C4-2B (cell line): ENCODE measurements around the gene PCDHB13.
"Not testable (repeated sequence)": the region's sequence is repeated elsewhere in the genome, so short reads cannot be mapped to it uniquely, and the experiment has no call there.

Experiments used
- H3K27ac ChIP-seq: fragments of 450-650 bp; 2 replicates; pipeline ENCODE4 v1.5.1; 2017
- ZFX ChIP-seq: fragments of 450-650 bp; IDR thresholded peaks from 2 replicates; pipeline ENCODE4 v1.6.1; 2017
- TF ChIP-seq, protein P1 (sequence below): fragments of 450-650 bp; conservative IDR thresholded peaks from 2 replicates; pipeline ENCODE4 v1.5.1; 2017; ENCODE audit warnings: mild to moderate bottlenecking

Gene PCDHB13

DNA sequence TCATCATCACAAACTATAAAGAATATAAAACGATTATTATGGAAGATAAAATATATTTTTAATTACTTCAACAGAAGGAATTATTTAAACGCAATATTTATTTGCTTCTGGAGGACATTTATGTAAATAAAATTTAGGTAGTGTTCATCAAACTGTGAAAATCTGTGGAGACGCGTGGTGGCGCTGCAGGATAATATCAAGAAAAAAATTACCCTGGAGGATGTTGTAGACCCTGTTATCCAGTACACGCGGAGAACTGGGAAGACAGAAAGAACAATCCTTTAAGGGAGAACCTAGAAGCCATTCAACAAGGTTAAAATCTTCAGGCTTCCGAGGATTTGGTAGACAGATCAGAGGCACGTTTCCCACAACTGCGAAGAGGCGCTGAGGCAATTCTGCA, 5.2 kb upstream of the PCDHB13 start, which contains the start of gene PCDHB12:
PCDHB12 (plus strand) TSS at position 242 of the 400 bp plus-strand sequence. CDS start 189 bp downstream, outside the sequence.
- TF ChIP-seq, protein P1, sequence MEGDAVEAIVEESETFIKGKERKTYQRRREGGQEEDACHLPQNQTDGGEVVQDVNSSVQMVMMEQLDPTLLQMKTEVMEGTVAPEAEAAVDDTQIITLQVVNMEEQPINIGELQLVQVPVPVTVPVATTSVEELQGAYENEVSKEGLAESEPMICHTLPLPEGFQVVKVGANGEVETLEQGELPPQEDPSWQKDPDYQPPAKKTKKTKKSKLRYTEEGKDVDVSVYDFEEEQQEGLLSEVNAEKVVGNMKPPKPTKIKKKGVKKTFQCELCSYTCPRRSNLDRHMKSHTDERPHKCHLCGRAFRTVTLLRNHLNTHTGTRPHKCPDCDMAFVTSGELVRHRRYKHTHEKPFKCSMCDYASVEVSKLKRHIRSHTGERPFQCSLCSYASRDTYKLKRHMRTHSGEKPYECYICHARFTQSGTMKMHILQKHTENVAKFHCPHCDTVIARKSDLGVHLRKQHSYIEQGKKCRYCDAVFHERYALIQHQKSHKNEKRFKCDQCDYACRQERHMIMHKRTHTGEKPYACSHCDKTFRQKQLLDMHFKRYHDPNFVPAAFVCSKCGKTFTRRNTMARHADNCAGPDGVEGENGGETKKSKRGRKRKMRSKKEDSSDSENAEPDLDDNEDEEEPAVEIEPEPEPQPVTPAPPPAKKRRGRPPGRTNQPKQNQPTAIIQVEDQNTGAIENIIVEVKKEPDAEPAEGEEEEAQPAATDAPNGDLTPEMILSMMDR = peak; percentile 48
- no peak for TF ChIP-seq ZFX
- no peak within 1 kb of the TSS for H3K27ac ChIP-seq

DNA sequence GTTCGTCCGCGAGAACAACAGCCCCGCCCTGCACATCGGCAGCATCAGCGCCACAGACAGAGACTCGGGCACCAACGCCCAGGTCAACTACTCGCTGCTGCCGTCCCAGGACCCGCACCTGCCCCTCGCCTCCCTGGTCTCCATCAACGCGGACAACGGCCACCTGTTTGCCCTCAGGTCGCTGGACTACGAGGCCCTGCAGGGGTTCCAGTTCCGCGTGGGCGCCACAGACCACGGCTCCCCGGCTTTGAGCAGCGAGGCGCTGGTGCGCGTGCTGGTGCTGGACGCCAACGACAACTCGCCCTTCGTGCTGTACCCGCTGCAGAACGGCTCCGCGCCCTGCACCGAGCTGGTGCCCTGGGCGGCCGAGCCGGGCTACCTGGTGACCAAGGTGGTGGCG, 3.4 kb upstream of the PCDHB13 start:
- not testable (repeated sequence) for H3K27ac ChIP-seq

DNA sequence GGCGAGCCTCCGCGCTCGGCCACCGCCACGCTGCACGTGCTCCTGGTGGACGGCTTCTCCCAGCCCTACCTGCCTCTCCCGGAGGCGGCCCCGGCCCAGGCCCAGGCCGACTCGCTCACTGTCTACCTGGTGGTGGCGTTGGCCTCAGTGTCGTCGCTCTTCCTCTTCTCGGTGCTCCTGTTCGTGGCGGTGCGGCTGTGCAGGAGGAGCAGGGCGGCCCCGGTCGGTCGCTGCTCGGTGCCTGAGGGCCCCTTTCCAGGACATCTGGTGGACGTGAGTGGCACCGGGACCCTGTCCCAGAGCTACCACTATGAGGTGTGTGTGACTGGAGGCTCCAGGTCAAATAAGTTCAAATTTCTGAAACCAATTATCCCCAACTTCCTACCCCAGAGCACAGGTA, 2.9 kb upstream of the PCDHB13 start:
- H3K27ac ChIP-seq = not testable (repeated sequence)

DNA sequence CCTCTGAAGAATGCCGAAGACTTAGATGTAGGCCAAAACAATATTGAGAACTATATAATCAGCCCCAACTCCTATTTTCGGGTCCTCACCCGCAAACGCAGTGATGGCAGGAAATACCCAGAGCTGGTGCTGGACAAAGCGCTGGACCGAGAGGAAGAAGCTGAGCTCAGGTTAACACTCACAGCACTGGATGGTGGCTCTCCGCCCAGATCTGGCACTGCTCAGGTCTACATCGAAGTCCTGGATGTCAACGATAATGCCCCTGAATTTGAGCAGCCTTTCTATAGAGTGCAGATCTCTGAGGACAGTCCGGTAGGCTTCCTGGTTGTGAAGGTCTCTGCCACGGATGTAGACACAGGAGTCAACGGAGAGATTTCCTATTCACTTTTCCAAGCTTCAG, 864 bp downstream of the PCDHB13 start:
- not testable (repeated sequence) for H3K27ac ChIP-seq

DNA sequence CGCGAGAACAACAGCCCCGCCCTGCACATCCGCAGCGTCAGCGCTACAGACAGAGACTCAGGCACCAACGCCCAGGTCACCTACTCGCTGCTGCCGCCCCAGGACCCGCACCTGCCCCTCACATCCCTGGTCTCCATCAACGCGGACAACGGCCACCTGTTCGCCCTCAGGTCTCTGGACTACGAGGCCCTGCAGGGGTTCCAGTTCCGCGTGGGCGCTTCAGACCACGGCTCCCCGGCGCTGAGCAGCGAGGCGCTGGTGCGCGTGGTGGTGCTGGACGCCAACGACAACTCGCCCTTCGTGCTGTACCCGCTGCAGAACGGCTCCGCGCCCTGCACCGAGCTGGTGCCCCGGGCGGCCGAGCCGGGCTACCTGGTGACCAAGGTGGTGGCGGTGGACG, 1.8 kb downstream of the PCDHB13 start:
- H3K27ac ChIP-seq = not testable (repeated sequence)

DNA sequence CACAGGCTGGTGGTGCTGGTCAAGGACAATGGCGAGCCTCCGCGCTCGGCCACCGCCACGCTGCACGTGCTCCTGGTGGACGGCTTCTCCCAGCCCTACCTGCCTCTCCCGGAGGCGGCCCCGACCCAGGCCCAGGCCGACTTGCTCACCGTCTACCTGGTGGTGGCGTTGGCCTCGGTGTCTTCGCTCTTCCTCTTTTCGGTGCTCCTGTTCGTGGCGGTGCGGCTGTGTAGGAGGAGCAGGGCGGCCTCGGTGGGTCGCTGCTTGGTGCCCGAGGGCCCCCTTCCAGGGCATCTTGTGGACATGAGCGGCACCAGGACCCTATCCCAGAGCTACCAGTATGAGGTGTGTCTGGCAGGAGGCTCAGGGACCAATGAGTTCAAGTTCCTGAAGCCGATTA, 2.3 kb downstream of the PCDHB13 start:
- H3K27ac ChIP-seq = not testable (repeated sequence)

DNA sequence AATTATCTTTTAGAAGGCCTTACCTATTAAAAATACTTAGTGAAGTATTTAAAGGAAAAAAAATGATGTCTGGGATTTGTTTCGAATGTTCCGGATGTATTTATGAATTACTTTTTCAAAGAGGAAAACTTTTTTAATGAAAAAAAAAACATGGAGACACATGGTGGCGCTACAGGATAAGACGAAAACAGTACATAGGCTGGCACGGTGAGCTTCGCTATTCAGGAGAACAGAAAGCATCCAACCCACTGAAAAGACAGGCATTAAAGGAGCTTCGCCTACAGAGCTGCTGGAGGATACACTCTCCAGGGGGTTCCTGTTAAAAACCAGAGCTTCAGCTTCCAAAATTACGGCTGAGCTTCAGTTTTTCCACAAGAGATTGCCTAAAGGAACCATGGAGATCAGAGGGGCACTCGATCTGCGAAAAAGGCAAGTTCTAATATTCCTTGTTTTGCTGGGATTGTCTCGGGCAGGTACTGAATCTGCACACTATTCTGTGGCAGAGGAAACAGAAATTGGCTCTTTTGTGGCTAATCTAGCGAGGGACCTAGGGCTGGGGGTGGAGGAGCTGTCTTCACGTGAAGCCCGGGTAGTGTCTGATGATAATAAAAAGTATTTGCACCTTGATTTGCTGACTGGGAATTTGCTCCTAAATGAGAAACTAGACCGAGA, 9.5 kb downstream of the PCDHB13 start, which contains the start of gene PCDHB14:
PCDHB14 (plus strand) TSS at position 232 of the 672 bp plus-strand sequence; CDS start at position 395, 163 bp downstream.
- H3K27ac ChIP-seq = no peak within 1 kb of the TSS
- no peak for TF ChIP-seq ZFX
- TF ChIP-seq, protein P1 = peak; percentile 55

DNA sequence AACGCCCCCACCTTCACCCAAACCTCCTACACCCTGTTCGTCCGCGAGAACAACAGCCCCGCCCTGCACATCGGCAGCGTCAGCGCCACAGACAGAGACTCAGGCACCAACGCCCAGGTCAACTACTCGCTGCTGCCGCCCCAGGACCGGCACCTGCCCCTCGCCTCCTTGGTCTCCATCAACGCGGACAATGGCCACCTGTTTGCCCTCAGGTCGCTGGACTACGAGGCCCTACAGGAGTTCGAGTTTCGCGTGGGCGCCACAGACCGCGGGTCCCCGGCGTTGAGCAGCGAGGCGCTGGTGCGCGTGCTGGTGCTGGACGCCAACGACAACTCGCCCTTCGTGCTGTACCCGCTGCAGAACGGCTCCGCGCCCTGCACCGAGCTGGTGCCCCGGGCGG, 11.1 kb downstream of the PCDHB13 start:
- not testable (repeated sequence) for H3K27ac ChIP-seq

DNA sequence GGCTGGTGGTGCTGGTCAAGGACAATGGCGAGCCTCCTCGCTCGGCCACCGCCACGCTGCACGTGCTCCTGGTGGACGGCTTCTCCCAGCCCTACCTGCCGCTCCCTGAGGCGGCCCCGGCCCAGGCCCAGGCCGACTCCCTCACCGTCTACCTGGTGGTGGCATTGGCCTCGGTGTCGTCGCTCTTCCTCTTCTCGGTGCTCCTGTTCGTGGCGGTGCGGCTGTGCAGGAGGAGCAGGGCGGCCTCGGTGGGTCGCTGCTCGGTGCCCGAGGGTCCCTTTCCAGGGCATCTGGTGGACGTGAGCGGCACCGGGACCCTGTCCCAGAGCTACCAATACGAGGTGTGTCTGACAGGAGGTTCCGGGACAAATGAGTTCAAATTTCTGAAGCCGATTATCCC, 11.7 kb downstream of the PCDHB13 start:
- not testable (repeated sequence) for H3K27ac ChIP-seq

DNA sequence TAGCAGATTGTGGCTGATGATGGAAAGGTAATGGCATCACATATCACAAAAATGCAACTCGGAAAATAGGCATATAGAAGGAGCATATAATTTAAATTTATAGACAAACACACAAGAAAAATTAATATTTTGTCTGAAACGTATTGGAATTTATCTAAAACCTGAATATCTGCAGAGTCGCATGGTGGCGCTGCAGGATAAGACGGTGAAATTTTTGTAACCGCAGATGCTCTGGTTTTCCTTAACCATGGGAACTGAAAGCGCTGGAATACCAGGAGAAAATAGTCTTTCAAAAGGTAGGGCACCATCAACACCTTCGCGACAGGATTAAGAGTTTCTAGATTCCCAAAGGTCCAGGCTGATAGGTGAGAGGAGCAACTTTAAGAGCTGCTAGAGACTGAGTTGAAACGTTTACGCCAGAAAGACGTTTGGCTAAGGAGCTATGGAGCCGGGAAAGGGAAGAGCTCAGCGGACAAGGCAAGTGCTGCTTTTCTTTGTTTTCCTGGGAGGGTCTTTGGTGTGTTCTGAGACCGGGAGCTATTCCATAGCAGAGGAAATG, 20.5 kb downstream of the PCDHB13 start:
- H3K27ac ChIP-seq = no peak overlapping the region
- no peak for TF ChIP-seq ZFX
- TF ChIP-seq, protein P1 = peak; percentile 55

DNA sequence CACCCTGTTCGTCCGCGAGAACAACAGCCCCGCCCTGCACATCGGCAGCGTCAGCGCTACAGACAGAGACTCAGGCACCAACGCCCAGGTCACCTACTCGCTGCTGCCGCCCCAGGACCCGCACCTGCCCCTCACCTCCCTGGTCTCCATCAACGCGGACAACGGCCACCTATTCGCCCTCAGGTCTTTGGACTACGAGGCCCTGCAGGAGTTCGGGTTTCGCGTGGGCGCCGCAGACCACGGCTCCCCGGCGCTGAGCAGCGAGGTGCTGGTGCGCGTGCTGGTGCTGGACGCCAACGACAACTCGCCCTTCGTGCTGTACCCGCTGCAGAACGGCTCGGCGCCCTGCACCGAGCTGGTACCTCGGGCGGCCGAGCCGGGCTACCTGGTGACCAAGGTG, 22.2 kb downstream of the PCDHB13 start:
- H3K27ac ChIP-seq = not testable (repeated sequence)

DNA sequence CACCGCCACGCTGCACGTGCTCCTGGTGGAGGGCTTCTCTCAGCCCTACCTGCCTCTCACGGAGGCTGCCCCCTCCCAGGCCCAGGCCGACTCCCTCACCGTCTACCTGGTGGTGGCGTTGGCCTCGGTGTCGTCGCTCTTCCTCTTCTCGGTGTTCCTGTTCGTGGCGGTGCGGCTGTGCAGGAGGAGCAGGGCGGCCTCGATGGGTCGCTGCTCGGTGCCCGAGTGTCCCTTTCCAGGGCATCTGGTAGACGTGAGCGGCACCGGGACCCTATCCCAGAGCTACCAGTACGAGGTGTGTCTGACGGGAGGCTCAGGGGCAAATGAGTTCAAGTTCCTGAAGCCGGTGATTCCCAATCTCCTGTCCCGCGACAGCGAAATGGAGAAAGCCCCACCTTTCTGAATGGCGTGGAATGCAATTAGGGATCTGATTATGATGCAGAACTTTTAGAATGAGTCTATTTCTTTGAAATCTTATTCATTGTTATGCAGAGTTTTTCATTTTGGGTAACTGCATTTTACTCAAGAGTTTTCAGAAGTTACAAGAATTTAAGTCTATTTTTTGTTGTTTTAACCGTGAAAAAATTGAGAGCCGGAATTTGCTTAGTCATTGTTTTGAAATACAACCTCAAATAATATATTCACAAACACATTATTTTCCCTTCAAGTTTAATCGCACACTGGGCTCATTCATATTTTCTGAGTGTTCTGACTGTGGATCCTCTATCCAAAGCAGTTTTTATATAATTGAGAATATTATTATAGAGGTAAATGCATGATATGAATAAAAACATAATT, 23.0 kb downstream of the PCDHB13 start:
- no peak for TF ChIP-seq ZFX
- TF ChIP-seq, protein P1 = no peak
- no peak overlapping the region for H3K27ac ChIP-seq
